Activated naive CD4-positive, alpha-beta T cell (primary cell): ENCODE data around the gene TGFBI.

ENCODE experiments used
- DNase-seq, 4 experiments: peaks; one replicate each; lab custom pipeline; 2025; lab: John Stamatoyannopoulos, UW

TGFBI gene

DNA sequence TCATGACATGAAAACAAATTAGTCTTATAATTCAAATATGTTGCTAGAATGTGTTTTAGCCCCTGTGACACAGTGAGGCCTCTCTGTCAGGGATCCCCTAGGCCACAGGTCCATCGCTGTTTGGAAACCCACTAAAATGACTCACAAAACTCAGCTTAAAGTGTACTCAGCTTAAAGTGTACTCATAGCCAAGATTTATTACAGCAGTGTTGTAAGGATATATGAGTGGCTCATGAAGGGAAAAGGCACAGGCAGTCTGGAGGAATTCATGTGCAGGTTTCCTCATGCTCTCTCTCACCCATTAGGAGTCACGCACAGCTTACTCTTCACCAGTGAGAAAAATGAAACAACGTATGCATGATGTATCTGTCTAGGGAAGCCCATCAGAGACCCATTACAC, 24.4 kb upstream of the TGFBI start:
- no peak for DNase-seq

DNA sequence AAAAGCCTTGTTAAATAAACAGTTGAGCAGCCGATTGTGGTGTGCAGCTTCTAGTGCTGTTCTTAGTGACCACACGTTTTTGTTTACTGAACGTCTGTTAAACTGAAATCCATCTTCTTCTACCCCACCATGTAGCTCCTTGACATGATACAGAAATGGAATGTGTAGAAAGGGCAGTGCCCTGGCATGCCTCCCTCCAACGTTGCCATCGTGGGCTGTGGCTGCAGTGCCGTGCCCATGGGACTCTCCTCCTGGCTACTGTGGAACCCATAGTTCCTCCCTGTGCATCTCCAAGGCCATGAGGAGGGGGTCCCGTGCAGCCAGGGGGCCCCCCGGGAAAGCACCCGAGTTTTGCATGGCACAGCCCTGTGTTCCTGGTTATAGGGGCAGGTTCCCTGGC, 23.3 kb upstream of the TGFBI start:
- DNase-seq, result no peak

DNA sequence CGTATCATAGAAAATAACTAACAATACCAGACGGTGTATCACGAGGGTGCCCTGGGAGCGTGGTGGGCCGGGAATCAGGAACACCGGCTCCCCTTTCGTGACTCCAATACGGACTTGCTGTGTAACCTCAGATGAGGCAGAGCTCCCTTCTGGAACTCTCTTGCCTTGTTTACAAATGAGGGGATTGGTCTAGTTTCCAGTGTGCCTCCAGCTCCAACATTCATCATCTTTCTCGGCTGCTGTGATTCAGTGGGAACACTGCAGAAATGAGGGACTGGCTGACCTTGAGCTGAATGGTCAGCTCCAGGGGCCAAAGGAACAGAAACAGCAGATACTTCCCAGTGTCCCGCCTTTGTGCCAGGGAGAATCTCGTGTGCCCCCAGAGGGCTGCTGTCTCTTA, 22.6 kb upstream of the TGFBI start:
- no peak for DNase-seq

DNA sequence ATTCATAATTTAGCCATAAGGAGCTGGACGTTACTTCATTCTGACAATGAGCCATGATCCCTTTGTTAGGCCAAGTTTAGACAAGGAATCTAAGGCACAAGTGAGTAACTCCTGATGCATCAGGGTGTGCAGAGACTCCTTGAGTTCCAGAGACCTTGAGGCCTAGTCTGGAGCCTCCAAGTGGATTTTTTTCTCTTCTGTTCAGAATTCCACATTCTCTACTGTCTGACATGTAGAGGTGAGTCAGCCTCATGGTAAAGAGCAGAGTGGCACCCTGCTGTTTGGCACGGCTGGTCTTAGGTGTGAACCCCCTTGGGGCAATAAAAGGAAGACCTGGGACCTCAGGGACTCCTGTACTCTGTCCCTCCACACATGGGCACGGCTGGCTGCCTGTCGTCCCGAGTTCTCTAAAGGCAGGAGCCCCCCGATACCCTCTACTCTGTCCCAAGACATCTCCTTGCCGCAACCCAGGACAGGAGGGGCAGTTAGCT, 22.0 kb upstream of the TGFBI start:
- DNase-seq, result no peak

DNA sequence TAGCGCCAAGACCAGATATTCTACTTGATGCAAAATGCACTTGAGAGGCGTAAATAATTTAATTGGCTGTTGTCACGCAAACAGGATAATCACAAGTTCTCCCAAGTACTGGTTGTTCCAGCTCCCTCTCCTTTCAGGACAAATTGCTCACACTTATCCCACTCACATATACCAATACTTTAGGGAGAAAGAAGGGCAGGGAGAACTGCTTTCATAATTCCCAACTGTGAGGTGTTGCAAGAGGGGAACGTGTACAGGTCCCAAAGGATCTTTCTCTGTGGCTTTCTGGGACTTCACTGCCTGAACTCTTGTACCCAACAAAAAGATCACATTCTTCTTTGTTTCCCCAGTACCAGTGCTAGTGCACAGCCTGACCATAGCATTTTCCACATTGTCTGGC, 21.5 kb upstream of the TGFBI start:
- no peak for DNase-seq

DNA sequence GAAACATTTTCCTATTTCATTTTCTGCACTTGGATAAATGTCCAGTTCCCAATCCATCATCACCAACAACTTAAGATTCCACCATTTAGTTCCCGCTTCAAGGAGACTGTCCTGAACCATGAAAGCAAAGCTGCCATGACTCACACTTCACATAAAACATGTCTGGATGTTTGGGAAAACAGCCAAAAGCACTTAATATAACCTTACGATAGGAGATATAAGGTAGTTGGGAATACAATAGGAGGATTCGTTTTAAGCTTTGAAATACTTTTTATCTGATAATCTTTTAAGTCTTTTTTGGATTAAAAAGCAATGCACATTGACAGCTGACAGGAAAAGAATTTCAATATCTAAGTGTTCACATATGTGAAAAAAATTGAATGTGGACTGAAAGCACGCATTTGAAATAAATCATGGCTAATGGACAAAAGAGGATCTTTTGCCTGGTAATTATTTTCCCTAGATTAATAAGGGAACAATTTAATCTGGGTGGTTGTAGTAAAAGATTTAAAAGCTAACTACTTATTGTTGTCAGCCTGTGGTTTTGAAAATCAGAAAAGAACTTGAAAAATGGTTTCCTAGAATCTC, 17.3 kb upstream of the TGFBI start:
- DNase-seq, result no peak

DNA sequence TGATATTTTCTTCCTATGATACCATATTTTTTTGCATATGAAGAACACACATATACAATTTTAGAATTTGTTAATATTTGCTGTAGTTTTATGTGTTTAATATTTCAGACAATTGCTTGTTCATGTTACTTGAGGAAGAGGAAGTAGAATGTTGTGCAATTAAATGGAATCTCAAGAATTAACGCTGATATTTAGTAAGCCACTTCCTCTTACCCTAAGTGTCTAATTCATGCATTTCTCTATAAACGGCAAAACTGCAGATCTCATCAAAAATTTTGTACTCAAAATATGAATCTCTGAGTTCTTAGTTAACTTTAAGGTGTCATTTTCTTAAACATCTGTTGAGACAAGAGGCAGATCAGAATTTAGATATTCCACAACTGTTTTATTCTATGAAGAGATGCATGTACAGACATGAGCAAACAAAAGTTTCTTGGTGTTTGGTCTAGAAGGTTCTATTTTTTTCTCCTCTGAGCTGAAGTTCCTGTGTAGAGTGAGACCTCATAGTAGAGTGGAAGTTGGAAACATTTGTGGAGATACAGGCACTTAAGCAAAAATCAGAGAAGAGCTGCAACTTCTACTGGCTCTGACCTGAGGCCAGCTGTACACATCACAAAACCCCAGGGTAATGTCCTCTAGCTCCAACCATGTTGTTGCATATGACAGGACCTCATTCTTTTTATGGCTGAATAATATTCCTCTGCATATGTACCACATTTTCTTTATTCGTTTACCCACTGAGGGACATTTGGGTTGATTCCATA, 16.6 kb upstream of the TGFBI start:
- DNase-seq, result no peak

DNA sequence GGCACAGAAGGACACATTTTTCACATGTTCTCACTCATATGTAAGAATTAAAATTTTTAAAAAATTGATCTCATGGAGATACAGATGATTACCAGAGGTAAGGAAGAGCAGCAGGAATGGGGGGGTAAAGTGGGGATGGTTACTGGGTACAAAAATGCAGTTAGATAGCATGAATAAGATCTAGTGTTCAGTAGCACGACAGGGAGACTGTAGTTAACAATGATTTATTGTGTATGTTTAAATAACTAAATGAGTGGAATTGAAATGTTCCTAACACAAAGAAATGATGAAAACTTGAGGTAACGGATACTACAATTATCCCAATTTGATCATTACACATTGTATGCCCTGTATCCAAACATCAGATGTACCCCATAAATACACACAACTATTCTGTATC, 15.2 kb upstream of the TGFBI start:
- DNase-seq, result no peak

DNA sequence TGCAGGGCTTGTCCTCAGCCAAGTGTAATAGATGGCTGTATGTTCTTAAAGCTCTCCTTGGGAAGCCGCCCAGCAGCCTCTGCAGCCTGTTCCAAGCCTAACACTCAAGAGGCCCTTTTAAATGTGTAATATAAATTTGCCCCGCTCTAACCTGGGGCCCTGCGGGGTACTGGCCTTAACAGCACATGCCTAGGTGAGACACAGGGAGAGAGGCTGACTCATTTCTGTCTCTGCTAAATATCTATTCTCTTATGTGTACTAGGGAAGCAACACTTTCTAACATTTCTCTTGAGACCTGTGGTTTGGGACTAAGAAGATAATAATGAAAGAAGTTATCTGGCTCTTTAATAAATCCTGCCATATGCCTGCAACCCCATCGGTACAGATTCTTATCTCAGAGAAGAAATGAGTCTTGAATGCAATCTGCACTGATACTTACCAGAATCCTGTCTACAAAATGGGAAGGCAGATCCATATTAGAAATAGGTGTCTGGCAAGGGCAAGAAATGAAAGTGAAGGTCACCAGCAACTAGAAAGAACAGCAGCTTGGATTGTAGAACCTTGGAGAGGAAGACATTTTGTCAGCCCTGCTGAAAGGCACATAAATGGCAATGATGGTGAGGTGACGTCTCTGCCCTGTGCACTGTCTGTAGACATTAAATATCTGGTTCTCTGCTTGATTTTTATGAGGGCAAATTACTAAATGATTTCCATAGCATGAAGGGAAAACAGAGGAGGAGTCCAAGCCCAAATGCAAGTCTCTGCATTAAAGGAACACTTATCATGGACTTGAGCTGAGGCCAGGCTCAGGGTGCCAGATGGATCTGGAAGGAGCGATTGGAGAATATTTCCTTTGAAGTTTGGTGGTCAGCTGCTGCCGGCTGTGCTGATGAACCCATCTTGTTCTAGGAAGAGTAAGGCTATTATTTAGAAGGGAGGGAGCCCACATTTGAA, 14.5 kb upstream of the TGFBI start:
- no peak for DNase-seq

DNA sequence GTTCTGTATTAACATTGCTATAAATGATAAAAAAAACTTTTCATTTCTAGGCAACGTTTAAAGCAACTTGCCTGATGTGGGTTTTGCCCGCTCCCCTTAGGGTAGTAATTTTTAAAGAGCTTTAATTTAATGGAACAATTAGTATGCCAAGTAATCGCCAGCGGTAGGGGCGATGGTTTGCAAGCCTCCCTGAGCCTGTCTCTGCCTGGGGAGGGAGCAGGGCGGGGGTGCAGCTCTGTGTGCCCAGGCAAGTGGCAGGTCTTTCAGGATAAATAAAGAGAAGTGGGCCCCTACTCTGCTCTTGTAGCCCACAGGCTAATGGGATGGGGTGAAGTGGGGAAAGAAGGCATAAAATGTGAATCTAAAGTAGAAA, 13.8 kb upstream of the TGFBI start:
- DNase-seq, result no peak

DNA sequence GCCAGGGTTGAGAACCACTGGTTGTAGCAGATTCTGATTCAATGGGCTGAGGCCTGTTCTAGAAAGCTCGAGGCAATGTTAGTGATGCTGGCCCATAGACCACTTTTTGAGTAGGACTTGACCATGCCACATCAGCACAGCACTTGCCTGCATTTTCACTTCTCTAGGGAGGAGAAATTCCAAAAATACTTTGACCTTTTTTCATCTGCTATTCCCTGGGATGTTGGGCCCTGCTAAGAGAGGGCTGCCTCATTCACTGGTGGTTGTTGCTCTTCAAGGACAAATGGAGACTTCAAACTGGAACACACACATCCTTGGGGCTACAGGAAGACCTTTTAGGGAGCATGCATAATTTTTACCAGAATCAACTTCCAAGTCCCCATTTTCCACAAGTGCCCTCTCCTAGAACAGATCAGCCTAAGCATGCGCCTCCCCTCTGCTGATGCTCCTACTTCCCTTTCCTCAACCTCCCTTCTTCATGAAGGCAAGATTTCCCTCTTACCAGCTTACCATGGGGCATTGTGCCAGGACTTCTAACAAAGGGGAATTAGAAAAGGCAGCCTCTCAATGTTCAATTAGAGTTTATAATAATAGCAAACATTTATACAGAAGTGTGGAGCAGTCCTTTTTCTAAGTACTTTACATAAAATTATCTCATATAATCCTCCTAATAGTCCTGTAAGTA, 12.7 kb upstream of the TGFBI start:
- DNase-seq, result no peak

DNA sequence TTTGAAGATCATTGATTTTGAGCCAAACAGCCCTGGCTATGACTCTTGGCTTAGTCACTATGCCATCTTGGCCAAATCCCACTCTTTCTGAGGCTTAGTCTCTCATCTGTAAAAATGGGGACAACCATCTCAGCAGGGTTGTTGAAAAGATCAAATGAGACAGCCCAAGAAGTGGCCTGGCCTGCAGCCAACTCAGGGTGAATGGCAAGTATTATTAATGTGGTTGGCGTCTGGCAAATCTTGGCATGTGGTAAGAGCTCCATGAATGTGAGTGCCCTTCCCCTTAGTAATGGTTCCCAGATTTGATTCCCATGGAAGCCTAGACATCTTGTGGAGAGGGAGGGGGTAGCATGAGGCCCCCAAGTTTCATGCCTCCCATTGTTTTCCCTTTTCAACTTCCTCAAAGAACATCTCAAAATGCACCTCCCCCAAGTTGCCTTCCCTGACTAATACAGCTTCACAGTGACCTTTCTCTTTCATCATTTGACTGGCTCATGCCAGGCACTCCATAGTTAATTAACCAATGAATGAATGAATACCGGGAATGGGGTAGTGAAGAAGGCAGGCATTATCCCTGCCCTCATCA, 11.8 kb upstream of the TGFBI start:
- no peak for DNase-seq

DNA sequence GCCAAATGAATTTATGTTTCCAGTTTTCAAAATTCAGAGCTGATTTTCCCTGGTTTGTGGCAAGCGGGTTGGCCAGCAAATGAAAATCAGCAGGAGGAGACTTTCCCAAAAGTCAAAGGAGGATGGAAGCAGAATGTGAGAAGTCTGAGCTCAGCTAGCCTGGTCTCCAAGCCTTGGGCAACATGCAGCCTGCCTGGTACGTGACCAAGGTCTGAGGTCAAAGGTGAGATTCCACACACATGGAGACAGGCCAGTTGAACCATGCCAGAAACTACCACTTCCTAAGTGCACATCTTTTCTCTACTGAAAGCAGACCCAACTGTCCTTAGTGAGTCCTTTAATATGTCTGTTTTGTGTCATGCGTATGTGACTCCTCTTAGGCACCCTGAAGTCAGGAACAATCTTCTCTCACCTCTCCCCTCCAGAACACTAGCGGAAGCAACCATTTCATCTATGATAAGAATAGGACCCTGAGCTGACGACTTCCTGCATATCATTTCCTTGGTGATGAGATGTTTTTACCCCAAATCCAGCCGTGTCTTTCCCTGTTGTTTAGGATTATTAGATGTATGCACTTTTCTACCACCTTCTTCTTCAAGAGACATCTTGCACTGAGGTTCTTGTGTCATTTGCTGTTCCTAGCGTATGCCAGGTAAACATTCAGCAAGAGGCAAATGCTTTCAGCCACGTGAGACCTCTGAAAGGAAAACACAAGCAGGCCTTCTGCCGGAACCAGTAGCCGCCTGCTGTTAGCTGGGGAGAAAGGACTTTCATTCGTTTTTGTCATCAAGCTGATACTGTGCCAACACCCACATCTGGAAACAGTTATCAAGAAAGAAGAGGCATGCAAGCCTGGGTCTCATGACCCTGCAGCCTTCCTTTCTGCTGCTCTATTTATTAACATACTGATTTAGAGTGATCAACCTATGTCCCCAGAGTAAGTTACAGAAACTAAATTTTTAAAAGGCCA, 9.7 kb upstream of the TGFBI start:
- no peak for DNase-seq

DNA sequence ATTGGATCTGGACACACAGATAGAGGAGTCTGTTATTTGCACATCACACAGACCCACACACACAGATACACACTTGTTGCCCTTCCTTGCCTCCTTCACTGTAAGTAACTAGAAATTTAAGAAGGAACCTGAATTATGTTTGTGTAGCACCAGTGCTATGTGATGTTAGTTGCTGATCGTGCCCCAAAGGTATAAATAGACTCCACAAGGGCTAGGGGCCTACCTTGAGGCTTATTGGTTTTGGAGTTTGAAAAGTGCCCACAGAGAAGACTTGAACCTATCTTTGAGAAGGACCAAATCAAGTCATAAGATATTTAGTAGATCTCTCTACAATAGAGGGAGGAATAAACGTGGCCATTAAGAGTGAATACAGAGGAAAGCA, 8.8 kb upstream of the TGFBI start:
- DNase-seq, result no peak

DNA sequence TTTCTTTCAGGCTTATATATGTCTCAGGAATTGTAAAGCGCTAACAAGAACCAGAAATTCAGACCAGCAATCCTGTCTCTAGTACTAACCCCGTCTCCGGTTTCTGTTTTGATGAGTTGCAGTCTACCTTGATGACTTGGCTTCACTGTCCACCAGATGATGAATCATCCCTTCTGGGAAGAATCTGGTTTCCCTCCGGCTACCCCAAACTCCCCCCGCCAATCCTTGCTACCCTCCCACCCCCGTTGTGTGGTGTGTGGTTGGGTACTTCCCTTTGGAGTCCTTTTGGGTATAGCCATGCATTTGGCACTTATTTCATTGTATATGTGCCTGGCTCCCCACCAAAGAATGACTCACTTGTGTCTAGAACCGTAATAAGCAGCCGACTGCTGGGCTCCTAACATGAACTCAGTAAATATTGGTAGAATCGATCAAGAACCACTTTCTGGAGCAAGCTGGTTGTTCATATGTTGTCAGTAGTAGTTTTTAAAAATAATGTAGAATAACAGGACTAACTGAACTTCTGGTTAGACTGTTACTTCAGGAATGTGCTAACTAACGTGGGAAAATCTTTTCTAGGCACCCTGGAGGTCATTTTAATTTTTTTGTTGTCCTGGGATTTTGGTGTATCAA, 8.3 kb upstream of the TGFBI start:
- DNase-seq, result no peak

DNA sequence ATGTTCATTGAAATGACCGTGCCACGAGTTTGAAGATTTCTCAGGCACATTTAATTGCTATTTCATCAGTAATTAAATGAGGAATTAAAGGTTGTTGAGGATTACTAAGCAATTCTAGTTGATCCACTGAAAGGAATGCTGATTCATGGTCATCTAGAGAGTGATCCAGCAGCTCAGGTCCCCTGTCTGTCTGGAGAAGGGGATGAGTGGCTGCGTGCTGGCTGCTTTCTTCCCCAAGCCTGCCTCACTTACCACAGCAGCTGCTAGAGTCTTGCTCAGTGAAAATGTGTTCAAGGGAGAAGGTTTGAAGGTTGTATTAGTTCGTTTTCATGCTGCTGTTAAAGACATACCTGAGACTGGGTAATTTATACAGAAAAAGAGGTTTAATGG, 7.8 kb upstream of the TGFBI start:
- no peak for DNase-seq

DNA sequence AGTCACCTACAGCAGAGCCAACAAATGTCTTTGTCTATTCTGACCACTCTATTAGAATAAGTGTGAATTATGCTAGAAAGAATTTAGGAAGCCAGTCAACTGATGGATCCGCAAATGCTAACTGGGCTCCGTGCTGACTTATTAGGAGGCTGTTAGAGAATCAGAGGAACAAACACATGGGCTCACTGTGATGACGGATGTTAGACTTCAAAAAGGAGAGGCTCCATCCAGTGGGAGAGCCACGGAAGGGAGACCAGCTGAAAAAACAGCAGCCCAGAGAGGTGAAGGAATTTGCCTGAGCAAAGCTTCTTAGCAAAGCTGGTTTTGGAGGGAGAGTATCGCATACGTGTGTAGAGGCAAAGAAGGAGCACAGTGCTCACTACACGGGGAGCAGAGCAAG, 5.8 kb upstream of the TGFBI start:
- no peak for DNase-seq

DNA sequence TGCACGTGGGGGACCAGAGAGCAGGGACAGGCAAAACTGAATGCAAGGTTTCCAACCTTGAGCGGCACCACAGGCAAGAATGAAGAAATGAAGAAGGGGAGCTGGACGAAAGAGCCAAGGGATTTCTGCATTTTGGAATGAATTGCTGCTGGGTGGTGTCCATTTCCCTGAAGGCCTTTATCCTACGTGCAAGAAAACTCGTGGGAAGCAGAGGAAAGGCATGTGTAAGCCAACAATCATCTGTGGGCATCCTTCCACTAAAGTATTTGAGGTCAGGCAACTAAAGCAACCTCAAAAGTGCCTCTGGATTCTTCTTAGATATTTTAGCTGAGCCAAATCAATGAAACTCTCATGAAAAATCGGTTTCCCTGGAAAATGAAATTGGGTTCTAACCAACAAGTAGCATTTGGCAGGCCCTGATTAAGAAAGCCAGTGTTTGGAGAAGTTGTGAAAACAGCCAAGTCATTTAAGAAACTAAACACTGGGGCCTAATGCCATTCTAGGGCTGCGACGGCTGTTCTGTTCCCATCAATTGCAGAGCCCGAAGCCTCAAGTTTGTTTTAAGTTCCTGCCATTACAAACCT, 4.7 kb upstream of the TGFBI start:
- DNase-seq, result no peak

DNA sequence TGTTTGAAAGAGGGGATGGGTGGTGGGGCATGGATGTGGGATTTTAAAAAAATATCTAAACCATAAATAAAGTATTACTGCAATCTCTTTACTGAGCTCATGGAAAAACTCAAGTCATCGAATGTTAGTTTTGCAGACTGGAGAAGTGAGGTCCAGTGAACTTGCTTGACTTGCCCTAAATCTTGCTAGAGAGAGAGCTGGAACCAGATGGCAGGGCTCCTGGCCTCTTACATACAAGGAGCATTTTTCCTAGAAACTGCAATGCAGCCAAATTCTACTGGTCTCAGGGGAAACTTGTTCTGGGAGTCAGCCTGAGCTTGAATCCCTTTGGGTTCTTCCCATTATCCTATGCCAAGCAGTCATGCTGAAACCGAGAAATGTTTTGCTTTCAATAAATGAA, 2.9 kb upstream of the TGFBI start:
- no peak for DNase-seq

DNA sequence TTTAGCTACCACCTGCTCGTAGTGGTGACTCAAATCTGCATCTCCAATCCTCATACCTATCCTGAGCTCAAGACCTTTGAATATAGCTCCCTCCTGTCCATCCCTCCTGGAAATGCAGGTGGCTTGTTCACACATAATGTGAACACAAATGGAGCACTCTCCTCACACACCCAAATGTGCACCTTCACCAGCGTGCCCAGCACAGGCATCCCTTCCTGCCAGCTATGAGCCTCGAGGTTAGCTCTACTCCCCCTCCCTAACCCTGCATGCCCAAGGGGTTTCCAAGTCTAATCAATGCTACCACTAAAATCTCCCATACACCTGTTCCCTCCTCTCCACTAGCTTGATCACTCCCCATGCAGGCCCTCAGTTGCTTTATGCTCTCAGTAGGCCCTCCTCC, 2.2 kb upstream of the TGFBI start:
- DNase-seq, result no peak
